ENCODE results near the gene GPRIN3. TPM values are rescaled to one million over a fixed set of nuclear protein-coding genes. Genes with fewer than 3 reads are reported as not detected.

Gene GPRIN3
- total and polyA plus RNA-seq, 2 donors (not counting 1 experiment from before 2014, with no cell fraction given): 0.22 to 1.5 TPM

- no peaks in the 10 kb centered on the region for H3K9me3 ChIP-seq (ENCODE audit: control extremely low read depth in 1 of 3, control insufficient read depth in 2 of 3, insufficient read depth in 1 of 3, low read length in 2 of 3)
- peak; percentile 47 for DNase-seq
- no CpG with 5 or more reads among the region's 2 CpGs for WGBS (ENCODE audit: insufficient coverage)
- peak overlapping the region in 4 of 5 experiments; percentile 23 to 42 (median 36) for H3K4me3 ChIP-seq (ENCODE audit: control extremely low read depth in 1 of 5, extremely low read depth in 1 of 5, insufficient read depth in 1 of 5, low read depth in 2 of 5, low read length in 4 of 5)
- no peaks in the 10 kb centered on the region for H3K36me3 ChIP-seq (replicated peaks in 1 of 2; ENCODE audit: control extremely low read depth in 1 of 2, control insufficient read depth in 1 of 2, extremely low read depth in 1 of 2, insufficient read depth in 2 of 2, low read length in 1 of 2)
- peak overlapping the region; percentile 70 for H3K4me2 ChIP-seq (replicated peaks; ENCODE audit: low read depth, low read length, poor library complexity, severe bottlenecking)
- peak overlapping the region in 1 of 2 donors; percentile 20 for H3K27ac ChIP-seq (ENCODE audit: low read length in 2 of 2)
- ChIA-PET CTCF (interaction anchor here (0.6 to 2.3 kb wide), 4 partner anchors 26 to 779 kb away, joined by 3 to 7 read pairs (median 4); no protein-coding TSS in a partner anchor), POLR2A (interaction anchor here (0.7 to 1.2 kb wide), 2 partner anchors 10 to 913 kb away, joined by 3 read pairs; no protein-coding TSS in a partner anchor)
- peaks cover 0 to 4% (median 1%) of the 10 kb centered on the region in 4 experiments for H3K27me3 ChIP-seq (replicated peaks in 1 of 4; ENCODE audit: control extremely low read depth in 1 of 4, control insufficient read depth in 3 of 4, insufficient read depth in 4 of 4, low read length in 3 of 4)
- intact Hi-C loops (cut with micrococcal nuclease): loop anchor here (1.0 to 10.0 kb wide), 4 partner anchors 9 to 826 kb away; partner anchors contain the start of genes CCSER1 and GPRIN3
- peak overlapping the region; percentile 49 for H3K9ac ChIP-seq (ENCODE audit: low read length)
- Mint-ChIP-seq H3K27me3 (peaks cover 11% of the 10 kb centered on the region), H3K4me1 (peaks cover 49% of the 10 kb centered on the region), H3K9me3 (ENCODE audit: insufficient read depth) (no peaks in the 10 kb centered on the region), H3K4me3 (peak overlapping the region; percentile 83), H3K27ac (no peak overlapping the region)
- ATAC-seq (ENCODE audit: low read depth): peak; percentile 60
- peak overlapping the region; percentile 40 for H2AFZ ChIP-seq (ENCODE audit: insufficient read depth, low read depth, low read length, poor library complexity, severe bottlenecking)
- TF ChIP-seq EZH2 (IDR thresholded peaks at IDR 0.05; ENCODE audit: borderline replicate concordance, insufficient read depth, low read depth, low read length, poor library complexity, severe bottlenecking) (no peak), CTCF (IDR thresholded peaks at IDR 0.05) (no peak)
- H3K4me1 ChIP-seq (ENCODE audit: control insufficient read depth in 2 of 2, insufficient read depth in 2 of 2, low read length in 2 of 2): peaks cover 47 to 53% of the 10 kb centered on the region in 2 donors
- H3K79me2 ChIP-seq (ENCODE audit: control insufficient read depth, insufficient read depth, low read length): no peaks in the 10 kb centered on the region
- H4K20me1 ChIP-seq (ENCODE audit: control insufficient read depth, insufficient read depth, low read length, poor library complexity, severe bottlenecking): no peaks in the 10 kb centered on the region
These were observed 8.8 kb downstream of the GPRIN3 start for GRCh38 chr4:89298788-89299152.

GRCh38 chr4:89298155-89298554 is 9.4 kb downstream of the GPRIN3 start:
- Histone ChIP-seq H3K27me3 (replicated peaks in 1 of 4; ENCODE audit: control extremely low read depth in 1 of 4, control insufficient read depth in 3 of 4, insufficient read depth in 4 of 4, low read length in 3 of 4) (peaks cover 0 to 7% (median 2%) of the 10 kb centered on the region in 4 experiments), H3K79me2 (ENCODE audit: control insufficient read depth, insufficient read depth, low read length) (no peaks in the 10 kb centered on the region), H2AFZ (ENCODE audit: insufficient read depth, low read depth, low read length, poor library complexity, severe bottlenecking) (no peak overlapping the region), H4K20me1 (ENCODE audit: control insufficient read depth, insufficient read depth, low read length, poor library complexity, severe bottlenecking) (no peaks in the 10 kb centered on the region), H3K4me2 (replicated peaks; ENCODE audit: low read depth, low read length, poor library complexity, severe bottlenecking) (peak overlapping the region; percentile 70), H3K27ac (ENCODE audit: low read length in 2 of 2) (no peak overlapping the region), H3K4me1 (ENCODE audit: control insufficient read depth in 2 of 2, insufficient read depth in 2 of 2, low read length in 2 of 2) (peaks cover 52 to 58% of the 10 kb centered on the region in 2 donors), H3K9me3 (ENCODE audit: control extremely low read depth in 1 of 3, control insufficient read depth in 2 of 3, insufficient read depth in 1 of 3, low read length in 2 of 3) (no peaks in the 10 kb centered on the region), H3K36me3 (replicated peaks in 1 of 2; ENCODE audit: control extremely low read depth in 1 of 2, control insufficient read depth in 1 of 2, extremely low read depth in 1 of 2, insufficient read depth in 2 of 2, low read length in 1 of 2) (no peaks in the 10 kb centered on the region), H3K9ac (ENCODE audit: low read length) (peak overlapping the region; percentile 9), H3K4me3 (ENCODE audit: control extremely low read depth in 1 of 5, extremely low read depth in 1 of 5, insufficient read depth in 1 of 5, low read depth in 2 of 5, low read length in 4 of 5) (peak overlapping the region in 1 of 5 experiments; percentile 22)
- H3K4me3 Mint-ChIP-seq: peak overlapping the region; percentile 71
- H3K27me3 Mint-ChIP-seq: peaks cover 16% of the 10 kb centered on the region
- DNase-seq: peak; percentile 62
- H3K9me3 Mint-ChIP-seq (ENCODE audit: insufficient read depth): no peaks in the 10 kb centered on the region
- ChIA-PET POLR2A (interaction anchor here (1.0 kb wide), 1 partner anchor 10 kb away, joined by 4 read pairs; the partner anchor contains the start of gene GPRIN3), CTCF (interaction anchor here (0.6 to 2.3 kb wide), 6 partner anchors 11 to 778 kb away, joined by 3 to 7 read pairs (median 4); no protein-coding TSS in a partner anchor)
- H3K27ac Mint-ChIP-seq: peak overlapping the region; percentile 28
- WGBS (ENCODE audit: insufficient coverage): 0% methylated on average over 1 of the region's 2 CpGs
- H3K4me1 Mint-ChIP-seq: peaks cover 50% of the 10 kb centered on the region
- TF ChIP-seq CTCF (IDR thresholded peaks at IDR 0.05) (no peak), EZH2 (IDR thresholded peaks at IDR 0.05; ENCODE audit: borderline replicate concordance, insufficient read depth, low read depth, low read length, poor library complexity, severe bottlenecking) (no peak)
- intact Hi-C loops (cut with micrococcal nuclease): loop anchor here (1.0 to 10.0 kb wide), 4 partner anchors 9 to 827 kb away; partner anchors contain the start of genes CCSER1 and GPRIN3
- peak; percentile 60 for ATAC-seq (ENCODE audit: low read depth)
